GM18499 (cell line): Measurements from ENCODE around the gene INHBB.

Source experiments
- ATAC-seq: cut with Tn5 transposase; IDR thresholded peaks from one replicate; pipeline ENCODE4 v1.9.1; 2021; ENCODE audit warnings: moderate number of reproducible peaks; ENCODE audit not compliant: insufficient read depth, unreplicated experiment

INHBB gene

DNA sequence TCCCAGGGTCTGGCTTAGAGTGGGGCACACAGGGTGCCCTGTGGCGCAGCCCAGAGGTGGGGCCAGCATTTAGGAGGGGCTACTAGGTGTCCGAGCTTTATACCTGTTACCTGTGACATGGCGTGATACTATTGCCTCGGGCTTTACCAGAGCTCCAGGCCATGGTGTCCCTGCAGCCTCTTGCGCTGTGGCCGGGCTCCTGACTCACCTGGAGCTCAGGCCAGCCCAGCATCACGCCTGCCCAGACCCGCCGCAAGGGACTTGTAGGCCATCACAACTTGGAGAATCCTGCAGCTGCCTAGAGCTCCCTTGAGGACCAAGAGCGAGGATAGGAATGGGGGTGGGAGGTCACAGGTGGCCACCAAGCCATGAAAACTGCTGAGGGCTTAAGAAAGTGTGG, 8.0 kb downstream of the INHBB start:
- no peak for ATAC-seq

GRCh38 chr2:120354467-120354866, 8.5 kb downstream of the INHBB start:
- no peak for ATAC-seq

GRCh38 chr2:120354935-120355779, 9.2 kb downstream of the INHBB start:
- ATAC-seq, result no peak

GRCh38 chr2:120355780-120356266, 9.9 kb downstream of the INHBB start:
- ATAC-seq, result no peak

- ATAC-seq, result no peak
Measured at GRCh38 chr2:120357768-120358167, 11.8 kb downstream of the INHBB start.

DNA sequence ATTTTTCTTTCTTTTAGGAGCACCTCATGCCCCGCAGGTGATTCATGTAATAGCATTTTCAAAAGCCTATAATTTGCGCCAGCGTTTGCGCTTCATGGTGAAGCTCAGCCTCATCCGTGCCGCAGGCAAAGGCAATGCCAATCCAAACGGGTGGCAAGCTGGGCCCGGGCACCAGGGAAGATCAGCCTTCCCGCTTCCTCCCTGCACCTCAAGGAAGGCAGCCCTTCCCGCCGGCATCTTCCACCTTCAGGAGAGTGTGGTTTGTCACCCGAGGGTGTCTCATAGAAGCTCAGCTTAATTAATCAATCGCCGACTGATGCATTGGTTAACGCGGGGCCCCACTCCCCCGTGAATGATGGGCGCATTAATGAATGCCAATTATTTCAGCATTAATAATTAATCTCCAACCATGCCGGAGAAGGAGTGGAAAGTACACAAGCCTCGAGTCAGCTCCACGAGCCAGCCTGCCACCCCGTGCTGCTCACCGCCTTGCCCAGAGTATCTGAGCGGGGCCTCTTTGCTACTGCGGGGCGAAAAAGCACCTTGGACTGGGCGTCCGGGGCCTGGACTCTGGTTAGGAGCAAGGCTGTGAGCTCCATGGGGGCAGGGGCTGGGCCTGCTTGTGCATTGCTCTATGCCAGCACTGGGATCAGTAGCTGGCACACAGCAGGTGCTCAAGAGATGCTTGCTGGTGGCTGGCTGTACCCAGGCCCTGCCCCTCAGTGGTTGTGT, 13.0 kb downstream of the INHBB start:
- ATAC-seq, result no peak

- ATAC-seq, result no peak
Measured at GRCh38 chr2:120360307-120360855, 14.4 kb downstream of the INHBB start.

DNA sequence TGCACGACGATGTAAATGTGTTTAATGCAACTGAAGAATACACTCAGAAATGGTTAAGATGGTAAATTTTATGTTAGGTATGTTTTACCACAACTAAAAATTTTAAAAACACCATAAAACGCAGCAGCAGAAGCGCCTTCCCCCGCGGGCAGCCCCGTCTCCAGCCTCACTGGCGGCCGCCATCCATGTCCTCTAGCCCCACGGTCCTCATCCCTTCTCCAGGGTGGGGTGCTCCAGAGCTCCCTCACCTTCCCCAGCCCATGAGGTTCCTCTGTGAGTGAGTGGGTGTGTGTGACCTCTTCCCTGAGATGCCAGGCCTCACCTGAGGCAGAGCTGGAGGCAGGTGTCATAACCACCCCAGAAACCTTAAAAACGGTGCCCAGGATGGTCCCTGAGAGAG, 17.0 kb downstream of the INHBB start:
- ATAC-seq, result no peak

GRCh38 chr2:120365236-120365793, 19.4 kb downstream of the INHBB start:
- no peak for ATAC-seq

GRCh38 chr2:120366698-120367097, 20.8 kb downstream of the INHBB start:
- no peak for ATAC-seq

DNA sequence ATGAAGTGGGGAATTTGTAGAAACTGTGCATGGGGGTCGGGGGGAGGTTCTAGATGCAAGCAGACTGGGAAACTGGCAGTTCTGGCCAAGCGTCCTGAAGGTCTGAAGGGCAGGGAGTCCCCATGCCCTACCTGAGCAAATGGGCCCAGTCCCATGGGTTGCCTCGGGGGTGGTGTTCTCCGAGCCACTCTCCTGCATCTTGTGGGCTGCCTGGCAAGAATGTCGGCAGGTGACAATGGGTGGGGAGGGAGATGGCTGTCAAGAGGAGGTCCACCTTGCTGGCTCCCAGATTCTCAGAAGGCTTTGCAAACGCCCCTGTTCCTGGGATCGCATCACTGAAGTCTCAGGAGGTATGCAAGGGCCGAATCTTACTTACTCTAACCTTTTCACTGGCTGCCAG, 21.3 kb downstream of the INHBB start:
- no peak for ATAC-seq

GRCh38 chr2:120367649-120368048, 21.7 kb downstream of the INHBB start:
- ATAC-seq, result no peak

GRCh38 chr2:120368086-120368485, 22.1 kb downstream of the INHBB start:
- ATAC-seq, result no peak

DNA sequence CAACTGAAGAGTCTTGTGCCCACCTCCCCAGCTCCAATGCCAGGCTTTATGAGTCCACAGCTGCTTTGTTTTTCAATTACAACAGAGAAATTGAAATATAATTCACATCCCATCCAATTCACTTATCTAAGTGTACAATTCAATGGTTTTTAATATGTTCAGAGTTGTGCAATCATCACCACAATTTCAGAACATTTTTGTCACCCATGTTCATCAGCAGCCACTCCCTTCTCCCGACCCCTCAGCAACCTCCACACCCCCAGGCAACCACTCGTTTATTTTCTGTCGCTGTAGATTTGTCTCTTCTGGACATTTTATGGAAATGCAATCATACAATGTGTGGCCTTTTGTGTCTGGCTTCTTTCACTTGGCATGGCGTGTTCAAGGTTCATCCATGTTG, 23.3 kb downstream of the INHBB start:
- no peak for ATAC-seq

DNA sequence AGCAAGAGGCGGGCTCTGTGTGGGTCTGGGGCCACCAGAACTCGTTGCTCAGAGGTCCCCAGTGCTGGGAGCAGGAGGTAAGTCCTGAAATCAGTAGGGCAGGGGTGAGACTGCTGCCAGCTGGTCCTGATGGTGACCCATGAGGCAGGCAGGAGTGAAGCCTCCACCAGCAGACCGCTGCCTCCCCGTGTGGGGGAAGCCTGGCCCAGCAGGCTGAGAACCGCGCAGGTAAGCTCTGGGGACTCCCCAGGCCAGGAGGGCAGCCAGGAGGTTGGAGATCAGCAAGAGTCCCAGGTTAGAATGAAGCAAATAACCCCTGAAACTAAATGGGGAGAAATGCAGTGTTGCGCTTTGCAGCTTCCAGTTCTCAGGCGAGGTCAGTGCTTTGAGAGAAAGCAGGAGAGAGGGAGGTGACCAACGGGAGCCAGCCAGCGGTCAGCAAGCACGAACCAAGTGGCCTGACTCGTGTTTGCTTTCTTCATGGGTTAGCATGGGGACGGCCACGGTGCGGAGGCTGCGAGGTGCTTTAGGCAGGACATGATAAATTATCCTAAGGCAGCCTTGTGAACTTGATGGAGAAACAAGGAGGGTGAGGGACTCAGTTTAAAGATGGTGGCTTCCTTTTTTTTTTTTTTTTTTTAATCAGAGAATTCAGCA, 26.2 kb downstream of the INHBB start:
- ATAC-seq, result no peak

GRCh38 chr2:120372816-120373215, 26.9 kb downstream of the INHBB start:
- no peak for ATAC-seq

DNA sequence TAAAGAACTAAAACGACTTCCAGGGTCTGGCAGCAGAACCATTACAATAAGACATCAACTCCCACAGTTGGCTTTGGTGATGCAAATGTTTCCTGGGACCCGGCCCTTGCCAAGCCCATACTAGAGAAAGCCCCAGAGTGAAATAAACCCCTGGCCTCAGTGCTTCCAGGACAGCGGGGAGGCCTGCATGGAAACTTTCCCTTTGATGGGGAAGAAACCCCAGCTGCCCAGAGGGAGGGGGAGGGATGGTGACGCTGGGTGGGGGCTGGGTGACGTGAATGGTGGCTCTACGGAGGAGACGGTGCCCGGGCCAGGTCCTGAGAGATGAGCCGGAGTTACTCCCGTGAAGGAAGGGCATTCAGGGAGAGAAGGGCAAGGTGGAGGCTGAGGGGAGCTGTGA, 27.5 kb downstream of the INHBB start:
- ATAC-seq, result no peak

DNA sequence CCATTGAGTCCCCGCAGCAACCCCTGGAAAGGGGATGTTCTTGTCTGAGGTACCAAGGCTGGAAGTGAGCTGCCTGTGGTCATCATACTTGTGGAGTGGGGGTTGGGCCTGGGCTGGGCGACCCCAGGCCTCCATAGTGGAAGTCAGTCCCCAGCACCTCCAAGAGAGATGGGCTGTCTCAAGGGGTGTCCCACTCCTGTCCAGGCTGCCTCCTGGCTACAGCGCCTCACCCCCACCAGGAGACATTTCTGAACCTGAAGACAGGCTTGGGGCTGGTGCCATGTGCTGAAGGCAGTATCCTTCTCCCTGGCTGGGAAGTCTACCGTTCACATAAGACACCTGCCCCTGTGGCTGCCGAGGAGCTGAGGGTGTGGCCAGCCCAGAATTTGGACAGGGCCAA, 28.9 kb downstream of the INHBB start:
- ATAC-seq, result no peak

- ATAC-seq, result no peak
Measured at GRCh38 chr2:120375251-120376020, 29.5 kb downstream of the INHBB start.

DNA sequence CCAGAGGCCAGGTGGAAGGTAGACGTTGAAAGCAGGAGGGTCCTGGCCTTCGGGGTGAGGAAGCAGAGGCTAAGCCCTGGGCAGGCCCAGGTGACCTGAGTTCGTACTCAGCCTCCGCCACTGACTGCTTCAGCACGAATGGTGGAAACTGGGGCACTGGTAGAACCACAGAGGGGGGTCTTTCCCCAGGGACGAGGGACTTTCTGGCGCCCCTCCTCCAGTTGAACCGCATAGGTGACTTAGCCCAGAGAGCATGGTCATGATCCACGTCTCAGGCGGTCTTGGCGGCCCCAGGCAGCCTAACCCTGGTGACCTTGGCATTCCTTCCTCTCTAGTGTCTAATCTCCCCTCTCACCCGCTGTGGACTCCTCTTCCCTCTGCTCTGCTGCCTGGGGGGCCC, 30.2 kb downstream of the INHBB start:
- ATAC-seq, result no peak
